ENCODE results near the gene TRIP10.
A peak's percentile ranks its signal among the peaks of the same experiment; 100 is the strongest.
"Not testable (repeated sequence)": the region's sequence is repeated elsewhere in the genome, so short reads cannot be mapped to it uniquely, and the experiment has no call there.

Gene TRIP10

DNA sequence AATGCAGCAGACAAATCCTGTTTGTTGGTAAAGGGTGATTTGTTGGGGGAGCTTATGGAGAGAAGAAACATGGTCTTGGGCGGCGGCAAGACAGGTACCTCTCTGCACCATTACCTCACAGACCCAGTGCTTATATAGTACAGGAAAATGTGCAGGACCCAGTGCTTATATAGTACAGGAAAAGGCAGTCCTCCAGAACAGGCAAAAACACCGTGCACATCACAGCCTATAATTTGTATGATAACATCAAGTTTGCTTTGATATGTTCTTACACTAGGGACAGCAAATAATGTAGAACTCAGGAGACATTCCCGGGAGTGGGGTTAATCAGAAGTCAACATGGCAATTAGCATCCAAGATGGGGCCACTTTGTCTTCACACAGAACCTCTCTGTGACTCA lies 53.9 kb downstream of the TRIP10 start:
- peak; percentile 57 for DNase-seq (ENCODE audit: low read depth)
- H3K4me3 ChIP-seq (ENCODE audit: low read depth, low read length), result no peak overlapping the region
- TF ChIP-seq, protein P1, sequence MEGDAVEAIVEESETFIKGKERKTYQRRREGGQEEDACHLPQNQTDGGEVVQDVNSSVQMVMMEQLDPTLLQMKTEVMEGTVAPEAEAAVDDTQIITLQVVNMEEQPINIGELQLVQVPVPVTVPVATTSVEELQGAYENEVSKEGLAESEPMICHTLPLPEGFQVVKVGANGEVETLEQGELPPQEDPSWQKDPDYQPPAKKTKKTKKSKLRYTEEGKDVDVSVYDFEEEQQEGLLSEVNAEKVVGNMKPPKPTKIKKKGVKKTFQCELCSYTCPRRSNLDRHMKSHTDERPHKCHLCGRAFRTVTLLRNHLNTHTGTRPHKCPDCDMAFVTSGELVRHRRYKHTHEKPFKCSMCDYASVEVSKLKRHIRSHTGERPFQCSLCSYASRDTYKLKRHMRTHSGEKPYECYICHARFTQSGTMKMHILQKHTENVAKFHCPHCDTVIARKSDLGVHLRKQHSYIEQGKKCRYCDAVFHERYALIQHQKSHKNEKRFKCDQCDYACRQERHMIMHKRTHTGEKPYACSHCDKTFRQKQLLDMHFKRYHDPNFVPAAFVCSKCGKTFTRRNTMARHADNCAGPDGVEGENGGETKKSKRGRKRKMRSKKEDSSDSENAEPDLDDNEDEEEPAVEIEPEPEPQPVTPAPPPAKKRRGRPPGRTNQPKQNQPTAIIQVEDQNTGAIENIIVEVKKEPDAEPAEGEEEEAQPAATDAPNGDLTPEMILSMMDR (IDR thresholded peaks at IDR 0.05; ENCODE audit: control insufficient read depth, extremely low read depth, insufficient read depth), result no peak

DNA sequence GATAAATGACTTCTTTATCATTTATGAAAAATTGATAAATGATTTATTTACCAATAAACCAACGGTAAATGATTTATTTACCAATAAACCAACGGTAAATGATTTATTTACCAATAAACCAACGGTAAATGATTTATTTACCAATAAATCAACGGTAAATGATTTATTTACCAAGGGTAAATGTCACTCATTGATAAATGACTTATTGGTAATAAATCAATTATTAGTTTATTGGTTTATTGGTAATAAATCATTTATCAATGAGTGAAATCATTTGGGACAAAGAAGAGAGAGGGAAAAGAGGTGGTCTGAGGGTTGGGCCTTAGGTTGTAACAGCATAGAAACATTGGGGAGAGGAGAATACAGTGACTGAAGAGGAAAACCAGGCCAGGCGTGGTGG lies 54.5 kb downstream of the TRIP10 start:
- H3K4me3 ChIP-seq (ENCODE audit: low read depth, low read length), result no peak overlapping the region

DNA sequence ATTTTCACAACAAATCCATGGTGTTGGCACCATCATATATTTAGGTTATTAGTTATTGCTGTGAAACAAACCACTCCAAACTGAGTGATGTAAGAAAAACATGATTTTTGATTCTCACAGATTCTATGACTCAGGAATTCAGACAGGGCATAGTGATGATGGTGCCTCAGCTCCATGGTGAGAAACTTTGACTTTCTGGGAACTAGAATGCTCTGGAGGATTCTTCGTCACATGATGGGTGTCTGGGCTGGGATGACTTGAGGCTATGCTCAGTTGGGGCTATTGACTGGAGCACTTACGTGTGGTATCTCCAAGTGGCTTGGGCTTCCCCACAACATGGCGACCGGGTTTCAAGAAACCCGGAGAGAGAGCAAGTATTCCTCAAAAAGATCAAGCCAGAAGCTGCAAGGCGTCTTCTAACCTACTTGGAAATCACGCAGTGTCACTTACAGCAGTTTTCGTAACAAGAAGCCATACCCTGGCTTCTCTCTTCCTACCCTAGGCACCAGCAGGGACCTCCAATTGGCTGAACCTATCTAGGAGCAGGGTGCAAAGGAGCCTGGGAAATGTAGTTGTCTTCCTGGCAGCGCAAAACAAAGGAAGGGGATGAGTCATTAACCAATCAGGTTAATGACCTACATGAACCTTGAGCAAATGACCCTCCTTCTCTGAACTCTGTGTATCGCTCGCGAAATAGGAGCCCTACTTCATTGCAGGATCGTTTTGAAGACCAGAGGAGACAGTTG lies 55.4 kb downstream of the TRIP10 start:
- TF ChIP-seq, protein P1 (IDR thresholded peaks at IDR 0.05; ENCODE audit: control insufficient read depth, extremely low read depth, insufficient read depth), result no peak
- no peak for DNase-seq (ENCODE audit: low read depth)
- no peak overlapping the region for H3K4me3 ChIP-seq (ENCODE audit: low read depth, low read length)

More for the DNA sequence above, 54.5 kb downstream of the TRIP10 start:
- DNase-seq (ENCODE audit: low read depth), result no peak
- TF ChIP-seq, protein P1 (IDR thresholded peaks at IDR 0.05; ENCODE audit: control insufficient read depth, extremely low read depth, insufficient read depth), result no peak

DNA sequence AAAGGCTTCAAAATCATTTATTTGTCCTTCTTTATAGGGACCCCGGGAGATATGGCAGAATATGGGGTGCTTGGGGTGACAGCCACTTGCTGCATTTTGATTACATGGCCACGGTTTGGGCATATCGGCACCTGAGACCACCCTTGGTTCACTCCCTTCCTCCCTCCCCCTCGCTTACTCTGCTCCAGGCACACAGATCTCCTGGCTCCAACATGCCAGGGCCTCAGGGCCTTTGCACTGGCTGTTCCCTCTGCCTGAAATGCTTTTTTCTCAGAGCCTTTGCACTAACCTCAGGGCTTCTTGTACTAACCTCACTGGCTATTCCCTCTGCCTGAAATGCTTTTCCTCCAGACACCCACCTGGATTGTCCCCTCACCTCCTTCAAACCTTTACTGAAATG lies 56.8 kb downstream of the TRIP10 start:
- H3K4me3 ChIP-seq (ENCODE audit: low read depth, low read length), result no peak overlapping the region
- TF ChIP-seq, protein P1 (IDR thresholded peaks at IDR 0.05; ENCODE audit: control insufficient read depth, extremely low read depth, insufficient read depth), result no peak
- DNase-seq (ENCODE audit: low read depth), result no peak

DNA sequence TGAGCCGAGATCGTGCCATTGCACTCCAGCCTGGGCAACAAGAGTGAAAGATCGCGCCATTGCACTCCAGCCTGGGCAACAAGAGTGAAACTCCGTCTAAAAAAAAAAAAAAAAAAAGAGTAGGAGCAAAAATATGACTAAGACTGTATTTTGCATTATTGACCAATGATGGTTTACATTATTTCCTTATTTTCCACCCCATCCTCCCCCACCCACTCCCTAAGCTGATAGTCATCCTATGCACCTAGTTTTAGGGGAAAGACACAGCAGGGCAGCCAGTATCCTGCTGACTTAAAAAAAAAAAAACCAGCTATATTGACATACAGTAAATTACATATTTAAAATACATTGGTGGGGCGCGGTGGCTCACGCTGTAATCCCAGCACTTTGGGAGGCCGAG lies 58.2 kb downstream of the TRIP10 start:
- DNase-seq (ENCODE audit: low read depth), result no peak
- no peak overlapping the region for H3K4me3 ChIP-seq (ENCODE audit: low read depth, low read length)
- TF ChIP-seq, protein P1 (IDR thresholded peaks at IDR 0.05; ENCODE audit: control insufficient read depth, extremely low read depth, insufficient read depth), result no peak

DNA sequence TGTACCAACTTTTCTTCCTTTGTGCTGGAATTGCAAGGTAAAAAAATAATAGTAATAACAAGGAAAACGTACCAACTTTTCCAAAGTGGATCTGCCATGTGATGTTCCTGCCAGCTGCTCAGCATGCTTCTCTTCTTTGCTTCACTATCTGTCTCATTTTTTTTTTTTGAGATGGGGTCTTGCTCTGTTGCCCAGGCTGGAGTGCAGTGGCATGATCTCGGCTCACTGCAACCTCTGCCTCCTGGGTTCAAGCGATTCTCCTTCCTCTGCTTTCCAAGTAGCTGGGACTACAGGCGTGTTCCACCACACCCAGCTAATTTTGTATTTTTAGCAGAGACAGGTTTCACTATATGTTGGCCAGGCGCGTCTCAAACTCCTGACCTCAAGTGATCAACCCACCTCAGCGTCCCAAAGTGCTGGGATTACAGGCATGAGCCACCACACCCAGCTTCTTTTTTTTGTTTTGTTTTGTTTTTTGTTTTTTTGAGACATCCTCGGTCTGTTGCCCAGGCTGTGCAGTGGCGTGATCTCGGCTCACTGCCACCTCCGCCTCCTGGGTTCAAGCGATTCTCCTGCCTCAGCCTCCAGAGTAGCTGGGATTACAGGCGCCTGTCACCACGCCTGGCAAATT lies 60.8 kb downstream of the TRIP10 start:
- DNase-seq (ENCODE audit: low read depth); H3K4me3 ChIP-seq (ENCODE audit: low read depth, low read length): not testable (repeated sequence)

DNA sequence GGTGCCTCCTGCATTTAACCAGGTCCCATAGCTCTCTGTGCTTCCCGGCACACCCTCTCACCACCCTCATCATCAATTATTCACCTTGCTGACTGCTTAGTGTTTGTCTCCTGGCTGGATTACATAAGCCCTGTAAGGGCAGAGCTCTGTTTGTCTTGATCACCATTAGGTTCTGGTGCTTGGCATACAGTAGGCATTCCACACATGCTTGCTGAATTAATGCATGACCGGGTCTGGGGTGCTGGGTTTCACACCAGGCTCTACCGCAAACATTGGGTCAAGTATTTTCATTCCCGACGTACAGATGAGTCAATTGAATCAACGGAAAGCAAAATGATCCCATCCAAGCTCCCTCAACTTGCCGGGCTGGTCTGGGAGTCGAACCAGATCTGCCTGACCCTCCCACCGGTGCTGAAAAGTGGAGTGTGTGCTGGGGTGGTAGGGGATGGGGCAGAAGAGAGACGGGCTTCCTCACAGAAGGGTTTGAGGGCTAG lies 61.6 kb downstream of the TRIP10 start:
- DNase-seq (ENCODE audit: low read depth), result no peak
- no peak overlapping the region for H3K4me3 ChIP-seq (ENCODE audit: low read depth, low read length)
- TF ChIP-seq, protein P1 (IDR thresholded peaks at IDR 0.05; ENCODE audit: control insufficient read depth, extremely low read depth, insufficient read depth), result no peak
